Peyer's patch (tissue), 4 donors: ENCODE measurements around the gene ZMIZ1. TPM values are rescaled to one million over a fixed set of nuclear protein-coding genes. Genes with fewer than 3 reads are reported as not detected.
A peak's percentile ranks its signal among the peaks of the same experiment; 100 is the strongest.

ENCODE experiments used
- DNase-seq, 3 donors: peaks; one replicate each; pipeline ENCODE4 v3.0.0-alpha.2; 2017 to 2019
- H3K27ac ChIP-seq, 4 donors: fragments of 200-600 bp; sonication (generic); one replicate each; pipeline ENCODE4 v1.5.1; 2016 to 2019
- H3K27me3 ChIP-seq, 2 donors: fragments of 200-600 bp; sonication (generic); one replicate each; pipeline ENCODE4 v1.5.1; 2019
- H3K36me3 ChIP-seq, 3 donors: fragments of 200-600 bp; sonication (generic); one replicate each; pipeline ENCODE4 v1.5.1; 2016 to 2019
- H3K4me1 ChIP-seq, 4 donors: fragments of 200-600 bp; sonication (generic); one replicate each; pipeline ENCODE4 v1.5.1; 2016 to 2019
- H3K4me3 ChIP-seq, 4 donors: fragments of 200-600 bp; sonication (generic); 1 replicate in 3 of 4; 2 replicates in 1 of 4; pipeline ENCODE4 v1.5.1; 2016 to 2019; ENCODE audit warnings: mild to moderate bottlenecking in 1 of 4
- H3K9me3 ChIP-seq, 4 donors: fragments of 200-600 bp; sonication (generic); one replicate each; pipeline ENCODE4 v1.5.1; 2016 to 2019; ENCODE audit warnings: mild to moderate bottlenecking in 1 of 4
- POLR2A ChIP-seq, 2 donors: fragments of 450-650 bp; IDR thresholded peaks; one replicate each; pipeline ENCODE4 v1.5.1; 2017; ENCODE audit warnings: antibody characterized with exemption in 2 of 2, mild to moderate bottlenecking in 2 of 2, moderate library complexity in 2 of 2
- total RNA-seq, 4 donors: library from RNA; depleted of rRNA; stranded (reverse); fragments of >200 nt; gene quantifications; one replicate each; pipeline ENCODE4 v1.1.0, GENCODE V29; 2016
- TF ChIP-seq, protein P1 (sequence below), 6 experiments: fragments of 450-650 bp in 4 of 6; fragments of 200-600 bp in 2 of 6; sonication (generic) in 1 of 6; IDR thresholded peaks; one replicate each; pipeline ENCODE4 v1.5.1; 2017 to 2019; ENCODE audit warnings: antibody characterized with exemption in 6 of 6, mild to moderate bottlenecking in 3 of 6, moderate library complexity in 1 of 6

The ZMIZ1 gene
- total RNA-seq, 4 donors from 2014 or later, result 40.4 to 86.7 (median 73.2) TPM

DNA sequence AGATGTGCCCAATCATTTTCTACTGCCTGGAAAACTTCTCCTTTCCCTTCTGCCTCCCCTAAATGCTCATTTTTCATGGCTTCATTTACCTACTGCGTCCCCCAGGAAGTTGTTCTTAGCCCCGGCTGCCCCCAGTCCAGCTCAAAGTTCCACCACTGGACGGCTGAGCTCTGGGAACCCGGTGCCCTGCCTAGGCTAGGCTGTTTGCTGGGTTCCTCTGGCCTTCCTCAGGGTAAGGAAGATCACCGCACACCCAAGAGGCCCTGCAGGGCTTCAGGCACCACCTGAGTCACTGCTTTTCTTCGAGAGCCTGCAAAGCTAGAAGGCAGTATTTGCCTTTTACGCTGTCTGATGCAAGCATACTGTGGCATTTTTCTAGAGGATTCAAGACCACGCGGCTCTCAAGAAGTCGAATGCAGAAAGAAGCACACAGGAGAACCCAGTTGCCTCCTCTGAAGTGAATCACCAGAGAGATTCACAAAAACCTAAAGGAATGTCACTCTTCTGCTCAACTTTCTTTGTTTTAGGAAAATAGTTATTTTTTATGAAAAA is 46.7 kb upstream of the ZMIZ1 start:
- peaks cover 0 to 9% (median 0%) of the 10 kb centered on the region in 4 donors for H3K4me1 ChIP-seq
- no peaks in the 10 kb centered on the region for H3K27me3 ChIP-seq
- H3K27ac ChIP-seq, result no peak overlapping the region
- H3K4me3 ChIP-seq, result no peak overlapping the region
- peaks cover 0 to 5% (median 0%) of the 10 kb centered on the region in 4 donors for H3K9me3 ChIP-seq
- no peak for TF ChIP-seq POLR2A (IDR thresholded peaks at IDR 0.05)
- TF ChIP-seq, protein P1, sequence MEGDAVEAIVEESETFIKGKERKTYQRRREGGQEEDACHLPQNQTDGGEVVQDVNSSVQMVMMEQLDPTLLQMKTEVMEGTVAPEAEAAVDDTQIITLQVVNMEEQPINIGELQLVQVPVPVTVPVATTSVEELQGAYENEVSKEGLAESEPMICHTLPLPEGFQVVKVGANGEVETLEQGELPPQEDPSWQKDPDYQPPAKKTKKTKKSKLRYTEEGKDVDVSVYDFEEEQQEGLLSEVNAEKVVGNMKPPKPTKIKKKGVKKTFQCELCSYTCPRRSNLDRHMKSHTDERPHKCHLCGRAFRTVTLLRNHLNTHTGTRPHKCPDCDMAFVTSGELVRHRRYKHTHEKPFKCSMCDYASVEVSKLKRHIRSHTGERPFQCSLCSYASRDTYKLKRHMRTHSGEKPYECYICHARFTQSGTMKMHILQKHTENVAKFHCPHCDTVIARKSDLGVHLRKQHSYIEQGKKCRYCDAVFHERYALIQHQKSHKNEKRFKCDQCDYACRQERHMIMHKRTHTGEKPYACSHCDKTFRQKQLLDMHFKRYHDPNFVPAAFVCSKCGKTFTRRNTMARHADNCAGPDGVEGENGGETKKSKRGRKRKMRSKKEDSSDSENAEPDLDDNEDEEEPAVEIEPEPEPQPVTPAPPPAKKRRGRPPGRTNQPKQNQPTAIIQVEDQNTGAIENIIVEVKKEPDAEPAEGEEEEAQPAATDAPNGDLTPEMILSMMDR (IDR thresholded peaks at IDR 0.05), result no peak
- peak in 1 of 3 donors; percentile 13 for DNase-seq
- H3K36me3 ChIP-seq, result no peaks in the 10 kb centered on the region

DNA sequence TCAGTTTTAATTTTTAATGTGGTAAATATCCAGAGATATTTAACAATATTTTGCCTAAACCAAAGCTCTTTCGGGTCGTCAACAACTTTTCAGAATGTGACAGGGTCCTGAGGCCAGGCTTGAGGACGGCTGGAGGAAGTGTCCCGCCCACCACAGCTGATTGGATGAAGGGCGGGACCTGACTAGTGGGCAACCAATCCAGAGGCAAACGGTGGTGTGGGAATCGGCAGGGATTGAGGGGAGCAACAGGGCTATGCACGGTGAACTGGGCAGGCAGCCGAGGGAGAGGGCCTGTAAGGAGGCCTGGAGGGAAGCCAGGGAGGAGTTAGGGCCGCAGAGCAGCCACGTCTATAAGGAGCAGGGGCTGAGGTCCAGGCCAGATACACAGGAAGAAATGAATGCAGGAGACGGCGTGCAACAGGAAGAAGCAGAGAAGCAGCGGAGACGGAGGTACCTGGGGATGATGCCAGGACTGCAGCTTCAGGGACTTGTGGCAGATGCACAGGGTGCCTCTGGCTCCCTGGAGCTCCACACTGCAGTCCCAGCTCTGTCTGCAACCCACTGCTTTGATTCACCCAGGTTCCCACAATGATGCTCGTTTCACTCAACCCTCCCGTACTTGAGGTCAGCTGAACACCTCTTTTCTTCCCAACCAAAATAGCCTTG is 46.1 kb upstream of the ZMIZ1 start:
- H3K4me3 ChIP-seq, result peak overlapping the region in 1 of 4 donors; percentile 30

DNA sequence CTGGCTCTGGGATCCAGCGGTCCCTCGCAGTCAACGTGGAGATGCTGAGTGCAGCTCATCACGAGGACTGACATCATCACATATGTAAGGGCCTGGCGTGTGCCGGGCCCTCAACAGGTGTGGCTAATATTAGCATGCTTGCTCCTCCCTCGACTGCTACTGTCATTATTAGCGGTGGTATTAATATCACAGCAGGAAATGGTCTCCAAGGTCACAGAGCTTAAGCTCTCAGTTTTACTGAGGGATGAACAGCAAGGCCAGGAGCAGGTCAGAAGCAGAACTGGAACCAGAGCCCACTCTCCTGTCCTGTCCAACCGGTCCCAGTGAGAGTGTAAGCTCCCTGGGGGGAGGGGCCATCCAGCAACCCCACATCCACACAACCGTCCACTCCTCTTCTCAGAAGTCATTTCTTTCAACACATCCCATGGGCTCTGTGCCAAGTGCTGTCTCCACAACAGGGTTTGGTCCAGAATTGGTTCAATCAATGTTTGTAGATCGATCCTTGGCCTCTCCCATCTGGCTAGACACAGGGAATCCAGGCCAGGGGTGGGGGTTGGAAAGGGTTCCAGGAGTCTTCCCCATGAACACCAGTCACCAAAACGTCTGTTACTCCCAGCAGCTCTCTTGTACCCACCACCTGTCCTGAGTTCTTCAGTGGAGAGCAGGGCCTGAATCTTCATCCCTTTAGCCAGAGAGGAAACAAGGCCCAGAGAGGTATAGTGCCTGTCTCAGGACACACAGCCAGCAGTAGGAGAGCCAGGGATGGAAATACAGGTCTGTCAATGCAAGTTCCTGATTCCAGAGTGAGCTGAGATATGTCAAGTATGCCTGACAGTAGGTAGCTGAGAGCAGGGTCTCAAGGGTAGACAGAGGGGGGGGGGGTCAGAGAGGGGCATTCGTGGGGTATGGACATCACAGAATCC is 45.3 kb upstream of the ZMIZ1 start:
- Histone ChIP-seq H3K4me1 (peaks cover 0 to 9% (median 0%) of the 10 kb centered on the region in 4 donors), H3K36me3 (no peaks in the 10 kb centered on the region), H3K27me3 (no peaks in the 10 kb centered on the region), H3K9me3 (no peaks in the 10 kb centered on the region), H3K27ac (no peak overlapping the region), H3K4me3 (no peak overlapping the region)
- no peak for TF ChIP-seq POLR2A (IDR thresholded peaks at IDR 0.05)
- TF ChIP-seq, protein P1 (IDR thresholded peaks at IDR 0.05), result no peak
- peak in 1 of 3 donors; percentile 39 for DNase-seq

More for the DNA sequence above, 46.1 kb upstream of the ZMIZ1 start:
- H3K36me3 ChIP-seq, result no peaks in the 10 kb centered on the region
- DNase-seq, result peak in 2 of 3 donors; percentile 39 to 42
- H3K4me1 ChIP-seq, result peaks cover 0 to 9% (median 0%) of the 10 kb centered on the region in 4 donors
- H3K27ac ChIP-seq, result no peak overlapping the region
- H3K27me3 ChIP-seq, result no peaks in the 10 kb centered on the region
- H3K9me3 ChIP-seq, result peaks cover 0 to 5% (median 0%) of the 10 kb centered on the region in 4 donors
- no peak for TF ChIP-seq POLR2A (IDR thresholded peaks at IDR 0.05)
- TF ChIP-seq, protein P1 (IDR thresholded peaks at IDR 0.05), result no peak

- no peaks in the 10 kb centered on the region for H3K9me3 ChIP-seq
- H3K4me1 ChIP-seq, result peaks cover 0 to 9% (median 0%) of the 10 kb centered on the region in 4 donors
- no peak overlapping the region for H3K4me3 ChIP-seq
- no peaks in the 10 kb centered on the region for H3K36me3 ChIP-seq
- no peak overlapping the region for H3K27ac ChIP-seq
- H3K27me3 ChIP-seq, result no peaks in the 10 kb centered on the region
- peak in 1 of 3 donors; percentile 47 for DNase-seq
- TF ChIP-seq, protein P1 (IDR thresholded peaks at IDR 0.05), result no peak
- no peak for TF ChIP-seq POLR2A (IDR thresholded peaks at IDR 0.05)
These were observed 44.5 kb upstream of the ZMIZ1 start for GRCh38 chr10:79024296-79024695.

GRCh38 chr10:79024720-79025198 is 44.0 kb upstream of the ZMIZ1 start:
- no peak overlapping the region for H3K4me3 ChIP-seq
- H3K27ac ChIP-seq, result no peak overlapping the region
- H3K27me3 ChIP-seq, result no peaks in the 10 kb centered on the region
- TF ChIP-seq POLR2A (IDR thresholded peaks at IDR 0.05), result no peak
- TF ChIP-seq, protein P1 (IDR thresholded peaks at IDR 0.05), result no peak
- H3K9me3 ChIP-seq, result no peaks in the 10 kb centered on the region
- peaks cover 0 to 9% (median 0%) of the 10 kb centered on the region in 4 donors for H3K4me1 ChIP-seq
- H3K36me3 ChIP-seq, result no peaks in the 10 kb centered on the region
- DNase-seq, result peak in 1 of 3 donors; percentile 36
